RPMI8226 (cell line): ENCODE data around the gene LRRC57.
"Not testable (repeated sequence)": the region's sequence is repeated elsewhere in the genome, so short reads cannot be mapped to it uniquely, and the experiment has no call there.

Experiments
- DNase-seq: peaks from one replicate; pipeline ENCODE4 v3.0.0-alpha.2; 2015

Gene LRRC57

DNA sequence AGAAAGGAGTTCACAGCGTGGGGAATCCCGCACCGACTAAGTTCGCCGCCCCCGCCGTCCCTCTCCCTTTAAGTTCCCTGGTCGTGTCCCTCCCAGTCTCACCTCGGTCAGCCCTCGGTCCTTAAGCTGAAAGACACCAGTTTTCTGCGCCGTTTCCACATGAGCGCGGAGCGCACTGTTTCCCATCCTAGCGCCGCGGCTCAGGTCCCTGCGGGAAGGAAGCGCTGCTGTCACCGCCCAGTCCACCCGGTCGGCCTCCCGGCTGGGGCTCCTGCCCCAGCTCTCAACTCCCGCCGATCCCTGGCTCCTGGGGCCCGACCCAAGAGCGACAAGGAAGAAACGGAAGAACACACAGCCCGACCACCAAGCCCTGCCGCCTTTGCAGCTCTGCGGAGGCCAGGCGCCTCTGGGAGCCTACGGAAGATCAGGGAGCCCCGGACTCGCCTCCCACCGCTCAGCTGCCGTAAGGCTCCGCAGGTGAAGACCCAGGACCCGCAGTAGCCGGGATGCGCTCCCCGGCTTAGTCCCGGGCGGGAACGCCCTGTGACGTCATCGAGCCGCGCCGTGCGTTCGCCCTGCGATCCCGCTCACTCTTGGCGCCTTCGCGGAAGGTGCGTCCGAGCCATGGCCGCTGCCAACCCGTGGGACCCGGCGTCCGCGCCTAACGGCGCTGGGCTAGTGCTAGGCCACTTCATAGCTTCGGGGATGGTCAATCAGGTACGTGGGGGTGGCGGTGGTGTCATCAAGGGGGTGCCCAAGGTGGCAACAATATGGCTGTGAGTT is at the start of gene LRRC57, which contains the start of gene HAUS2:
TSS of gene LRRC57 (minus strand) at position 545 of the 783 bp plus-strand sequence. CDS start at position 186, 359 bp downstream.
TSS of gene HAUS2 (plus strand) at position 590 of the 783 bp plus-strand sequence. CDS start at position 625, 35 bp downstream.
- DNase-seq, result peak; percentile 90

DNA sequence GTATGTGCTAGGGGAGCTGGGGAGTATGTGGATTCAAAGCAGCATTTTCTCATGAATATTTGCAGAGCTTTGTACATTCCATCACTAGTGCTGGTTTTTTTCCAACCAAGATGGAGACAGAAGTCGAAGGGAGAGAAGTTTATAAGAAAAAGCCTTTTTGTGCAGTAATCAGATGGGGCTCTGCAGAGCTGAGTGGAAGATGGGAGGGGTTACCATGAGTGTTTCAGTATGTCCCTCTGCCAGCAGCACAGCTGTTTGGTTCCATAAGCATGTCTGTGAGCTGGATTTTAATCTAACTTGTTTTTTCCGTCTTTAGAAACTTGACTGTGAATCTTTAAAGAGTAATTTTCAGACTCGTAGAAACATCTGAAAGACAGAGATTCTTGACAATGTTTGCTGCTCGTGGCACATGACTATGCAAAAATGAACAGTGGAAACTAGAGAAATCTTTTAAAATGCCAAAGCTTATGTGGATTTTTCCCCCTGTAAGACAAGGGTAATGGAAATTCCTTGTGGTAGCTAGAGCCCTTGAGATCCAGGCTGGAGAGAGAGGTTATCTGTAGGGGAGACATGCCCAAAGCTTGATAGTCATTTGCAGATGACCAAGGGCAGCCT is 47.1 kb upstream of the LRRC57 start:
- DNase-seq, result no peak

DNA sequence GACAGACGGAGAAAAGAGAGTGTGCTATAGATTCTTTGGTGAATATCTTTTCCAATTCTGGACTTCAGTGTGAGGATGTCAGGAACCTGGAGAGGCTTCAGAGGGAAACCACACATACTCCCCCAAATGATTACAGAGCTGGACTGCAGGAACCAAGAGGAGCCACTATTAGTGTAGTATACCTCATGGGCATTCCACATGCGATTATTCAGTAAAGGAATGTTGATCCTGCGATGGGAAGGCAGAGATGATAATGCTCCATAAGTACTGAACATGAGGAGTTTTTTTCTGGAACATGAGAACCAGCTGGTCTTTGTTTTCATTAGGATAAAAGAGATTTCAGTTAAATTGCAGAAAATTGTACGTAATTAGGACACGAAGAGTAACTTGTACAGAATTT is 45.5 kb upstream of the LRRC57 start:
- DNase-seq, result no peak

DNA sequence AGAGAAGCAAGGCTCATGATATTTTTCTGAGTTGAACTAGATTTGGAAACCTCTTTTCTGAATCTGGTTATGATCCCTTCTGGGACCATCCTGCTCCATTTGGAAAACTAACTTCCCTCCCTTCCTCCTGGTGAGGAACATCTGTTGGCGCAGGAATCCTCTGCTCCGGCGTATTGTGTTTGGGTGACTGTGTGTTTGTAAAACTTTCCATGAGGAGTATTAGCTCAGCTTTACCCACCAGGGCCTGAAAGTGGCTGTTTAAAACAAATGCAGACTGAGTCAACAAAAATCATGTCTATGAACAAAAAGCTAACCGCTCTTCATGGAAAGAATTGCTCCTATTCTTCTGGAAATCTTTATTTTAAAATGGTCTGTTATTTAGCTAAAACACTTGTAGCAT is 44.5 kb upstream of the LRRC57 start:
- DNase-seq, result no peak

DNA sequence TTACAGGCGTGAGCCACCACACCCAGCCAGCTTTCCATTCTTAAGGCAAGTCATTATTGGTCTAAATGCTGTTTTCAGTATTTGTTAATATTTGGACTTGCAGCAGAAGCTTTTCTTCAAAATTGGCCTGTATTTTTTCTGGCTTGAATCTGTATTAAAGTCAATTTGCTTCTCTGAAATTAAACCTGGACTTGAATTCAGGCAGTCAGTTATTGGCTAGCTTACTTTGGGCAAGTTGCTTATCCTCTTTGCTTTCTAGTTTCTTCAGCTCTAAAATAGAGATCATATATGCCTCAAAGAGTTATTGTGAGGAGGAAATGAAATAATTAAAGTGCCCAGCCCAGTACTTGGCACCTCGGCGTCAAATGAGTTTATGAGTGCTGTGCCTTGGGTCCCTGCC is 44.1 kb upstream of the LRRC57 start:
- no peak for DNase-seq

DNA sequence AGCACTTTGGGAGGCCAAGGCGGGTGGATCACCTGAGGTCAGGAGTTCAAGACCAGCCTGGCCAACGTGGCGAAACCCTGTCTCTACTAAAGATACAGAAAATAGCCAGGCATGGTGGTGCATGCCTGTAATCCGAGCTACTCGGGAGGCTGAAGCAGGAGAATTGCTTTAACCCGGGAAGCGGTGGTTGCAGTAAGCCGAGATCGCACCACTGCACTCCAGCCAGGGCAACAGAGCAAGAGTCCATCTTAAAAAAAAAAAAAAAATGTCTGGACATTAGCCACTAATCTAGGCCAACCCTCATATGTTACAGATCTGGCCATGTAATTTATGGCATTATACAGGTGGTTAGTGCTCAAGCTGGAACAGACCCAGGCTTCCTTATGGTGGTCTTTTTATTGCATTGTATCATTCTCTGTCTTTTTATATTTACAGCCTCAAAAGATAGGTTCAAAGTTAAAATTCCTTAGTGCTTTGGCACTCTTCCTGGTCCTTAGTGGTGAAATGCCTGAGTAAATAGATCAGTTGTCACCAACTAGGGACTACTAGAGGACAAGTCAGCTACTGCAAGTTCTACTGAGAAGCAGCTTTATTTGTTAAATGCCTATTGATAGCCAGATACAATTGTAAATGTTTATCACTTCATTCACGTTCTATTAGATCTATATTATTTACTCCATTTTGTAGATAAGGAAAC is 42.8 kb upstream of the LRRC57 start:
- no peak for DNase-seq

DNA sequence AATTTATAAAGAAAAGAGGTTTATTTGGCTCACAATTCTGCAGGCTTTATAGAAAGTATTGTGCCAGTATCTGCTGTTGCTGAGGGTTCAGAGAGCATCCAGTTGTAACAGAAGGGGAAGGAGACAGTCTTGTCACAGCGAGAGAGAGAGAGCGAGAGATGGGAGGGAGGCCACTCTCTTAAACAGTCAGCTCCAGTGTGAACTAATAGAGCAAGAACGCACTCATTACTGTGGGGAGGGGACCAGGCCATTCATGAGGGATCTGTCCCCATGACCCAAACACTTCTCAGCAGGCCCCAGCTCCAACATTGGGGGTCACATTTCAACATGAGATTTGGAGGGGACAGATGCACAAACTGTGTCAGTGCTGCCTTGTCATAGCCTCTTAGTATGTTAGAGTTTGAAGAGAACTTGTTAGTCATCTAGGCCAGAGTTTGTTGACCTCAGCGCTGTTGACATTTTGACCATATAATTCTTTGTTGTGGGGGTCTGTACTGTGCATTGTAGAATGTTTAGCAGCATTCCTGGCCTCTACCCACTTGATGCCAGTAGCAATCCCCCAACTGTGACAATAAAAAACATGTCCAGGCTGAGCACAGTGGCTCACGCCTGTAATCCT is 42.1 kb upstream of the LRRC57 start:
- no peak for DNase-seq

DNA sequence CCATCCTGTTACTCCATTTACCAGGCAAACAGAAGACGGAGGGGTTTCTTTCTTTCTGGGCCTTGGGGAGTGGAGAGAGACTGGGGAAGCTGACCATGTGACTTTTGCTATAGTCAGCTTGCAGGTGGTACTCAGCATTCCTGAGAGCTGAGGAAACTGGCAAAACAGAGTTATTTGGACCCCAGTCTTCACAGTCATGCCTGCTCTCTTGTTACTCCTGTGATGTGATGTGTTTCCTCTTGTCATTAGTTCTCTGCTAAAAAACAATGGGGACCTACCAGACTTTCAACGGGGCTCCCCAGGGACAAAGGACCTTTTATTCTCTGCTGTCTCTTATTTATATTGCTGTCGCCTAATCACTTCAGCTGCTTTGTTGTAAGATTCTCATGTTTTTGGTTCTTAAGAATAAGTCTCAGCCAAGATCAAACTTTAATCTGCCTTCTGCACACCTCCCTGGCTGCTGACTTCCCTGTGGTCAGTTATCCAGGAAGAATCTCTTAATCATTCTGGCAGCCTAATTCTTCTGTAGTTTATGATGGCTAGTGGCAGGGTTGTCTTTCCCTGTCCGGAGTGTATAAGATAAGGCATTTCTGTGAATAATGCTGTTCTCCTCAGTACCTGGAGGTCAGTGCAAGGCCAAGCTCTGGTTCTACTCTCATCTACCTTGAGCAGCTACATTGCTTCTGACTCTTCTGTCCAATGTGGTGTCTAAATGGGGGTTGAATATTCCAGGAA is 35.6 kb upstream of the LRRC57 start:
- no peak for DNase-seq

DNA sequence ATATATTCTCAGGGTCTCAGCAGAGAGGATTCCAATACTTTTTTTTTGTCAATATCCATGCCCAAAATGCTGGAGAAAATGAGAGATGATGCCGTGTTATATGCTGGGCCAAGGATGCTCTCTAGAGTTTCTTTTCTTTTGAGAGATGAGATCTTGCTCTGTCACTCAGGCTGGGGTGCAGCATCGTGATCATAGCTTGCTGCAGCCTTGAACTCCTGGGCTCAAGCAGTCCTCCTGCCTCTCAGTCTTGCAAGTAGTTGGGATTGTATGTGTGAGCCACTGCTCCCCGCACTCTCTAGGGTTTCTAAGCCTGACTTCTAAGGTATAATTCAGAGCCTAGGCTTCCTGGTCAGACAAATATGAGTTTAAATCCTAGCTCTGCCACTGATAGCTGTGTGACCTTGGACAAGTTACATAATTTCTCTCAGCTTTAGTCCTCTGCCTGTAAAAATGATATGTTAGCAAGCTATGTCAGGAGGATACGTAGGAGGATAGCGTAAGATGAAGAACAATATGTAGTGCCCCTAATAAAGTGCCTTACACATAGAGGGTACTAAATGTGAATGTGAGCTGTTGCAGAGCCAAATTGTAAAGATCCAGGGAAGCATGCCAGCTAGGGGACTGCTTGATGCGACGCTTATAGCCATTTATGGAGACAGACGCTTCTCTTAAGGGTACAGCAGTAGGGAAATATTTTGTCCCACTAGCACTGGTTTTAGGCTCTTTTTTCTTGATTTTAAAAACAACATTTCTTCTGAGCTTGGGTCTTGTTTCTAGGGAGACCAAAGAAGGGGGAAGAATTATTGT is 34.2 kb upstream of the LRRC57 start:
- DNase-seq, result no peak

DNA sequence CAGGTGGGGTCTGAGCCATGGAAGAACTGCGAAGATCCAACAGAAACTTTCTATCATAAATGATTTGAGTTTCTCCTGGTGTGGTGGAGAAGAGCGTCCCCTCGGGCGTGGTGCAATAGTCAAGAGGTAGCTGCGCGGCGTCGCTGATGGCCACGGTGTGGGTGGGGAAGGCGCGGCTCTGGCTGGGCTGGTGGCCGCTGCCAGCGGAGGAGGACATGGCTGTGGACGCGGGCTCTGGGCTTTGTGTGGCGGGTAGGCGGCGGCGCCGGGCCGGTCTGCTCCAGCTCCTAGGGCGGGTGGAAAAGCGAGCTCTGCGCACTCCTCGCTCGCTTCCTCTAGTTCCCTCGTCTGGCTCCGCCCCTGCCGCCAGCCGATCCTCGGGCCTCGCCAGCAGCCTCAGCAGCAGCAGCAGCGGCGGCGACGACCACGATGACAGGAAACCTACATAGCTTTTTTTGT is 32.7 kb upstream of the LRRC57 start:
- DNase-seq, result peak; percentile 63

DNA sequence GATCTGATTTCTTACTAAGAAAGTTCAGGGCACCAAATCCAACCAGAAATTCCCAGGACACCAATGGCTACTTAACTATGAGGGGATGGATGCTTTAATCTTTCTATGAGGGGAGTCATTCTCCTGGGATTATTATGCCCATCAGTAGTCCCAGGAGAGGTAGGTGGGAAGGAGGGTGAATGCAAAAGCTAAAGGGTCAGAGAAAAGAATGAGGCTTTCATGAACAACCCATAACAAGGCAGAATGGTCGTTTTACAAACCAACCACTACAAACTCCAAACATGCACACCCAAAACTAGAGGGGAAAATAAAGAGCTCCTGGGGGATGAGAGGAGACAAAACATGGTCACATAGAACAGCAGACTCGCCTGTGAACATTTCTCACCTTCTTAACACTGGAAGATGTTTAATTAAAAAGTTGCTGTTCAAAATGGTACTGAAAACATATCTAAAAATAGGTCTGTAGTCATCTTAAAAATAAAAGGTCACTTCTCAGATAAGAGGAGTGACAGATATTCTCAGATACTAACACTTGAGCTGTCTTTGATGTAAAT is 30.5 kb upstream of the LRRC57 start:
- DNase-seq, result no peak

DNA sequence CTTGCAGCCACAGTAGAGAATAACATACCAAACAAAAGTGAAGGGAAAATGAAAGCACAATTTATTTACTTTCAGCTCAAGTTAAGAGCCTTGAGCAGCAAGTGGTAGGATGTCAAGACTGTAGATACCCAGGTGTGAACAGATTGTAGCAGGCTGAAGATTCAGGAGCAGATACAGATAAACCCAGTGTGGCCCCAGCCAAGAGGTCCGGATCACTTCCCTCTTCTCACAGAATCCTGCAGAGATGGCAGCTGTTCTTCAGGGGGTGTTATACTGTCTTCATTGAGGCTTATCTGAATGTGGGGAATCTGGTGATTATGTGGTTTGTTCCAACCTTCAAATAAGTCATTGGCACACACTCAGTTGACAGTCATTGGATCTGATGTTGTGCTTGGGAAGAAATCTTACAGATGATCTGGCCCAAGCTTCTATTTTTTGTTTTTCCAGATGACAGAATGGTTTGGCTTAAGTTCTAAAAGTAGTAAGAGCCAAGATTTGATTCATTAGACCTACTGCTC is 29.0 kb upstream of the LRRC57 start:
- DNase-seq, result no peak

DNA sequence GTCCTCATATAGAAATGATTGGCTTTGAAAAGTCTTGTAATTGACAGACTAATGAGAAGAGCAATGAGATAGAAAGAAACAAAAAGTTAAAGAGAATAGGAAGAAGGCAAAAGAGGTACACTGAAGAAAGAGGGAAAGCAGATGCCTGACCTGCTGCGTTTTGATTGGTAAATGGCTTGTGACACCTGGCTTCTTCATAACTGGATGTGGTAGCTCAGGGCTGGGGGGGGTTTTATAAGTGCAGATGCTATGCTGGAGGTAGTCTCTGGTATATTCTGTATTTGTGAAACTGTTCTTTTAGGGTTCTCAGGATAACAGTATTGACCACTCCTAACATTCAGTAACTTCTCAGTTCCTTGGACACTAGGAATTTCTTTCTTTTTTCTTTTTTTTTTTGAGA is 28.2 kb upstream of the LRRC57 start:
- no peak for DNase-seq

DNA sequence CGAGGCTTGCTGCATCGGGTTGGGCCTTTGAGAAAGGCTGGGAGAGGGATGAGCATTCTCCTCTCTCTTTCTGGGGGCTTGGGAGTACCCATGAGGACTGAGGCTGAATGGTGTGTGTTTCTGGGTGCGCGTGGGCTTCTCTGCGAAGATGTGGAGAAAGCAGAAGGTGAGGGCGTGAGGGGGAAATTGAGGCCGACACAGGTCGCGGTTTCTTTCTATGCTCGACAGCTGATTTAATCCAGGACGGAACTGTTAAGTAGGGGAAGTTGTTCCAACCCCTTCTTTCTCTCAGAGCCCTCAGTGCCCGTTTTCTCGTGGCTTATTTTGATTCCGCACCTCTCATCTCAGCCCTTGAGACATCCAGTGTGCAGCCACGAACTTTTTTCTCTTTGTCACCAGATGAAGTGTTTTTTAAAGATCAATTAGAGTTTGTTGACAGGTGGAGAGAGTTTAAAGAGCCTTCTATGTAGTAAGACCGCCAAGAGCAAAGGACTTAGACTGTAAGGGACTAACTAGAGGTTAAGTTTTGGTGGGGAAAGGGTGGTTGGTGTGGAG is 27.5 kb upstream of the LRRC57 start:
- DNase-seq, result no peak

DNA sequence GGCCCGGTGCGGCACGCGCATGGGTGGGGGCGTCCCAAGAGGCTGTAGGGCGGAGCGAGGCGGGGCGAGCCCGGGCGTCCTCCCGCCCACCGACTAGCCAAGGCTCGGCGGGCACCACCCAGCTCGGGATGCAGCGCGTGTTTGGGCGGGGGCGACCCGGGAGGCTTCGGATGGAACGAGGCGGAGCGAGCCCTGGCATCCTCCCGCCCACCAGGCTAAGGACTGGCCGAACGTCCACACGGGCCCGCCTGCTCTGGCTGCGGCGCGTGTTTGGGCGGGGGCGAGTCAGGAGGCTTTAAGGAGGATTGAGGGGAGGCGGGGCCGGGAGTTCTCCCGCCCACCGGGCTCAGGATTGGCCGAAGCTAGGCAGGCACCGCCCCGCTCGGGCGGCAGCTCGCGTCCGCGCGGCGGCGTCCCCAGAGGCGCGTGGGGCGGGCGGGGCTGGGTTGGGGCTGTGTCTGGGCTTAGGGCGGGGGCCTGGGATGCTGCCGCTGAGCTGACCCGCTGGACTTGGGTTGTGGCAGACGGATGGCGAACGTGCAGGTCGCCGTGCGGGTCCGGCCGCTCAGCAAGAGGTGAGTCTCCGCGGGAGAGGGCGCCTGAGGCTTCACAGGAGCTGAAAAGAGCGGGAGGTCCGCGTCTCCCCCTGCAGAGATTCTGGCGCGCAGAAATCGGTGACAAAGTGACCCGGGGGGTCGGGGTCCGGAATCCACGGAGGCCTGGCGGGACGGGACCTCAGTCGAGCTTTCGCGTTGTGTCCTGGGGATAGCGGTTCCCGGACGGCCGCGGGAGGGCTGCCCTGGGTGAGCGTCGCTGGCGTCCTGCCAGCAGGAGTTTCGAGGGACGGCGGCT is 26.8 kb upstream of the LRRC57 start, which contains the start of gene STARD9:
TSS of gene STARD9 (plus strand) at position 419 of the 852 bp plus-strand sequence. CDS start at position 529, 110 bp downstream.
- DNase-seq, result peak; percentile 95

DNA sequence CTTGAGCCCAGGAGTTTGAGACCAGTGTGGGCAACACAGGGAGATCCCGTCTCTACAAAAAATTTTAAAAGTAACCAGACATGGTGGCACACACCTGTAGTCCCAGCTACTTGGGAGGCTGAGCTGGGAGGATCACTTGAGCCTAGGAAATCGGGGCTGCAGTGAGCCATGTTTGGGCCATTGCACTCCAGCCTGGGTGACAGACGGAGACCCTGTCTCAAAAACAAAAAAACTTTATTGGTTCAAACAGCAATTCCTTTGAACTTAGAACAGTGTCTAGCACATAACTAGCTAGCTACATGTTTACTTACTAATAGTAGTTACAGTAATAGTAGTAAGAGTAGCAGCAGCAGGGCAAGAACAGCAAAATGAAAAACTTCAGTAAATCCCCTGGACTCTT is 10.1 kb upstream of the LRRC57 start:
- no peak for DNase-seq

DNA sequence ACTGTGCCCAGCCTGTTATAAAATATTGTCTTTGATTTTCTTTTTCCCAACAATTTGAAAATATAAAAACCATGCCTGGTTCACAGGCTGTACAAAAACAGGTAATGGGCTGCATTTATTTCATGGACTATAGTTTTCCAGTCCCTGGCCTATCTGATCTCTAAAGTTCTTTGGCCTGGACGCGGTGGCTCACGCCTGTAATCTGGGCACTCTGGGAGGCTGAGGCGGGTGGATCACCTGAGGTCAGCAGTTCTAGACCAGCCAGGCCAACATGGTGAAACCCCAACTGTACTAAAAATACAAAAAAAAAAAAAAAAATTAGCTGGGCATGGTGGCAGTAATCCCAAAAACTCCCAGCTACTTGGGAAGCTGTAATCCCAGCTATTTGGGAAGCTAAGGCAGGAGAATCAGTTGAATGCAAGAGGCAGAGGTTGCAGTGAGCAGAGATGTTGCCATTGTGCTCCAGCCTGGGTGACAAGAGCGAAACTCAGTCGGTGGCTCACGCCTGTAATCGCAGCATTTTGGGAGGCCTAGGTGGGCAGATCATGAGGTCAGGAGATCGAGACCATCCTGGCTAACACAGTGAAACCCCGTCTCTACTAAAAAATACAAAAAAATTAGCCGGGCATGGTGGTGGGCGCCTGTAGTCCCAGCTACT is 8.1 kb upstream of the LRRC57 start:
- DNase-seq, result not testable (repeated sequence)

DNA sequence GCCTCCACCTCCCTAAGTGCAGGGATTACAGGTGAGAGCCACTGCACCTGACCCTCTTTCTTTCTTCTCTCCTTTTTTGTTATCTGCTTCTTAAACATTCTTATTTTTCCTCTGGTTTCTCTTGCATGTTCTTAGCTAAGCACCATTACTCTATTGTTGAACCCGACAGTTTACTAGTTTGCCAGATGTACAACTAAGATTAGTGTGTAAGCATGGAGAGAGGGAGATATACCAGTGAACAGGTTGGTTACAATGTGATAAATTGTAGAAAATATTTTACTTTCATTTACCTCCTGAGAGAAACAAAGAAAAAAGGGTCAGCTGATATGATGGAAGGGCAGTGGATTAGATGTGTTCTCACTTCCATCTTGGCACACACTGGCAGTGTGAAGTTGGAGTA is 5.0 kb upstream of the LRRC57 start:
- DNase-seq, result no peak
